OCI-LY3 (cell line): ENCODE measurements around the gene SOX5.

Experiments
- EZH2phosphoT487 ChIP-seq: fragments of 200-600 bp; shearing (Covaris generic); IDR thresholded peaks from 2 replicates; pipeline ENCODE4 v1.6.1; 2018; ENCODE audit warnings: antibody characterized with exemption, mixed run types, low read depth
- TF ChIP-seq, protein P1 (sequence below): fragments of 200-600, 300-600 bp; sonication (generic); IDR thresholded peaks from 2 replicates; pipeline ENCODE4 v1.5.1; 2014; ENCODE audit warnings: antibody characterized with exemption, low read length, low read depth

DNA sequence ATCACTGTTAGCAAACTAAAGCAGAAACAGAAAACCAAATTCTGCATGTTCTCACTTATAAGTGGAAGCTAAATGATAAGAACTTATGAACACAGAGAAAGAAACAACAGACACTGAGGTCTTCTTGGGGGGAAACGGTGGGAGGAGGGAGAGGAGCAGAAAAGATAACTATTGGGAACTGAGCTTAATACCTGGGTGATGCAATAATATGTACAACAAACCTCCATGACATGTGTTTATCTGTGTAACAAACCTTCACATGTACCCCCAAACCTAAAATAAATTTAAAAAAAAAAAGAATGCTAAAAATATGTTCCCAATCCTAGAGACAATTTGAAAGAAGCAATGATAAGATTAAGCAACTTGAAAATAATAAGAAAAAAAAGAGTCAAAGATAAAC is 89.5 kb downstream of the SOX5 start:
- TF ChIP-seq, protein P1, sequence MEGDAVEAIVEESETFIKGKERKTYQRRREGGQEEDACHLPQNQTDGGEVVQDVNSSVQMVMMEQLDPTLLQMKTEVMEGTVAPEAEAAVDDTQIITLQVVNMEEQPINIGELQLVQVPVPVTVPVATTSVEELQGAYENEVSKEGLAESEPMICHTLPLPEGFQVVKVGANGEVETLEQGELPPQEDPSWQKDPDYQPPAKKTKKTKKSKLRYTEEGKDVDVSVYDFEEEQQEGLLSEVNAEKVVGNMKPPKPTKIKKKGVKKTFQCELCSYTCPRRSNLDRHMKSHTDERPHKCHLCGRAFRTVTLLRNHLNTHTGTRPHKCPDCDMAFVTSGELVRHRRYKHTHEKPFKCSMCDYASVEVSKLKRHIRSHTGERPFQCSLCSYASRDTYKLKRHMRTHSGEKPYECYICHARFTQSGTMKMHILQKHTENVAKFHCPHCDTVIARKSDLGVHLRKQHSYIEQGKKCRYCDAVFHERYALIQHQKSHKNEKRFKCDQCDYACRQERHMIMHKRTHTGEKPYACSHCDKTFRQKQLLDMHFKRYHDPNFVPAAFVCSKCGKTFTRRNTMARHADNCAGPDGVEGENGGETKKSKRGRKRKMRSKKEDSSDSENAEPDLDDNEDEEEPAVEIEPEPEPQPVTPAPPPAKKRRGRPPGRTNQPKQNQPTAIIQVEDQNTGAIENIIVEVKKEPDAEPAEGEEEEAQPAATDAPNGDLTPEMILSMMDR, result no peak
- TF ChIP-seq EZH2phosphoT487, result no peak
